Endothelial cell of umbilical vein (primary cell): Measurements from ENCODE around the gene C1orf105. TPM values are rescaled to one million over a fixed set of nuclear protein-coding genes. Genes with fewer than 3 reads are reported as not detected.

Source experiments
- BruUV-seq: library from RNA; stranded (reverse); fragments of 400-500 nt; replicated peaks from 2 replicates; lab custom pipeline; 2021; lab: Mats Ljungman, UMichigan
- CTCF ChIA-PET: fragments of 300-600, 350-600 bp; sonication (Branson Sonifier 250); formaldehyde crosslinking; loops from one replicate; lab custom pipeline; 2021; ENCODE audit warnings: antibody characterized with exemption, inconsistent platforms; lab: Charles Lee
- POLR2A ChIA-PET: fragments of 300-600, 350-600 bp; sonication (Branson Sonifier 250); formaldehyde crosslinking; loops from one replicate; lab custom pipeline; 2021; ENCODE audit warnings: antibody characterized with exemption, inconsistent platforms; lab: Charles Lee
- DNase-seq: peaks from one replicate; pipeline ENCODE4 v3.0.0-alpha.2; 2011; ENCODE audit warnings: low read depth, low spot score
- FAIRE-seq: peaks from 2 replicates; lab custom pipeline; 2011; peaks lifted over from hg19 to GRCh38; lab: Jason Lieb, UNC
- H2AFZ ChIP-seq: 2 replicates; pipeline ENCODE4 v1.6.0; 2012; ENCODE audit warnings: low read depth, low read length, control low read depth, inconsistent platforms
- H3K27ac ChIP-seq: 2 replicates; pipeline ENCODE4 v1.5.1; 2011; ENCODE audit warnings: low read depth, mild to moderate bottlenecking, control low read depth, low read length, moderate library complexity; ENCODE audit not compliant: insufficient read depth
- H3K27me3 ChIP-seq, 2 experiments: 2 replicates each; pipeline versions ENCODE4 v1.6.0 to v1.6.1; 2011; ENCODE audit warnings: low read length in 2 of 2, mixed read lengths in 1 of 2; ENCODE audit not compliant: control insufficient read depth in 2 of 2, insufficient read depth in 2 of 2
- H3K36me3 ChIP-seq, 2 experiments: 2 replicates in 1 of 2; 3 replicates in 1 of 2; pipeline ENCODE4 v1.5.1; 2011; ENCODE audit warnings: low read length in 2 of 2, mild to moderate bottlenecking in 1 of 2, moderate library complexity in 1 of 2; ENCODE audit not compliant: control insufficient read depth in 2 of 2, insufficient read depth in 2 of 2; ENCODE audit errors: extremely low read depth in 1 of 2
- H3K4me1 ChIP-seq: 3 replicates; pipeline ENCODE4 v1.5.1; 2011; ENCODE audit warnings: mild to moderate bottlenecking, low read length; ENCODE audit not compliant: control insufficient read depth, insufficient read depth; ENCODE audit errors: extremely low read depth
- H3K4me2 ChIP-seq: 2 replicates; pipeline ENCODE4 v1.6.1; 2011; ENCODE audit warnings: low read length, control low read depth, mixed read lengths; ENCODE audit not compliant: insufficient read depth
- H3K4me3 ChIP-seq, 3 experiments: fragments of 200-600 bp in 1 of 3; sonication (generic), shearing (Covaris generic) in 1 of 3; replicated peaks in 1 of 3; 2 replicates each; pipeline ENCODE4 v1.5.1; 2011 to 2016; ENCODE audit warnings: control low read depth in 3 of 3, low read length in 3 of 3, mild to moderate bottlenecking in 2 of 3, inconsistent platforms in 1 of 3, low read depth in 1 of 3, moderate library complexity in 1 of 3; ENCODE audit not compliant: insufficient read depth in 1 of 3
- H3K79me2 ChIP-seq: 2 replicates; pipeline ENCODE4 v1.6.0; 2012; ENCODE audit warnings: low read length, inconsistent platforms; ENCODE audit not compliant: control insufficient read depth, insufficient read depth
- H3K9ac ChIP-seq: replicated peaks from 2 replicates; pipeline ENCODE3; 2011; ENCODE audit warnings: low read length, control low read depth; ENCODE audit not compliant: insufficient read depth; ENCODE audit errors: extremely low read depth
- H3K9me1 ChIP-seq: replicated peaks from 3 replicates; pipeline ENCODE4 v1.6.0; 2011; ENCODE audit warnings: mild to moderate bottlenecking, low read length; ENCODE audit not compliant: control insufficient read depth, insufficient read depth; ENCODE audit errors: extremely low read depth
- H3K9me3 ChIP-seq: replicated peaks from 2 replicates; pipeline ENCODE4 v1.5.1; 2012; ENCODE audit warnings: low read length, inconsistent platforms; ENCODE audit not compliant: control insufficient read depth, insufficient read depth
- H4K20me1 ChIP-seq: replicated peaks from 2 replicates; pipeline ENCODE3; 2011; ENCODE audit warnings: mild to moderate bottlenecking, low read length; ENCODE audit not compliant: control insufficient read depth, insufficient read depth; ENCODE audit errors: extremely low read depth
- CTCF ChIP-seq, 2 donors: IDR thresholded peaks; 1 replicate in 1 of 2; 2 replicates in 1 of 2; pipeline ENCODE4 v1.5.1; 2011; ENCODE audit warnings: low read length in 2 of 2, mild to moderate bottlenecking in 2 of 2, moderate library complexity in 2 of 2, control low read depth in 1 of 2, inconsistent platforms in 1 of 2, low read depth in 1 of 2; ENCODE audit not compliant: insufficient read depth in 1 of 2; ENCODE audit errors: extremely low read depth in 1 of 2
- EZH2 ChIP-seq: IDR thresholded peaks from 2 replicates; pipeline ENCODE4 v1.6.1; 2012; ENCODE audit warnings: borderline replicate concordance, low read depth, mild to moderate bottlenecking, moderate library complexity, low read length, inconsistent platforms; ENCODE audit not compliant: severe bottlenecking
- FOS ChIP-seq: IDR thresholded peaks from 2 replicates; pipeline ENCODE4 v1.6.1; 2011; ENCODE audit warnings: mild to moderate bottlenecking, low read length, moderate library complexity, borderline replicate concordance; ENCODE audit not compliant: insufficient read depth
- GATA2 ChIP-seq: IDR thresholded peaks from 2 replicates; pipeline ENCODE4 v1.7.0; 2011; ENCODE audit warnings: low read depth, mild to moderate bottlenecking, moderate library complexity, mixed read lengths, low read length; ENCODE audit not compliant: insufficient read length, insufficient read depth
- JUN ChIP-seq: IDR thresholded peaks from 2 replicates; pipeline ENCODE4 v1.6.1; 2011; ENCODE audit warnings: borderline replicate concordance, low read depth; ENCODE audit not compliant: insufficient read length, insufficient read depth
- MAX ChIP-seq: IDR thresholded peaks from 2 replicates; pipeline ENCODE4 v1.6.1; 2011; ENCODE audit not compliant: insufficient read depth, insufficient read length
- MYC ChIP-seq: IDR thresholded peaks from one replicate; pipeline ENCODE4 v1.6.1; 2011; ENCODE audit warnings: mild to moderate bottlenecking, low read depth, low read length
- POLR2A ChIP-seq: IDR thresholded peaks from 2 replicates; pipeline ENCODE4 v1.6.1; 2012; ENCODE audit warnings: low read depth, mild to moderate bottlenecking, control low read depth, low read length
- POLR2AphosphoS5 ChIP-seq: IDR thresholded peaks from 2 replicates; pipeline ENCODE4 v1.6.1; 2012; ENCODE audit warnings: low read depth, mild to moderate bottlenecking, control low read depth, low read length, moderate library complexity; ENCODE audit not compliant: insufficient read depth
- dilution Hi-C: fragments of 300-500 bp; cut with MboI; formaldehyde crosslinking; loops from one replicate; pipeline ENCODE4 v1.15.0; 2019; ENCODE audit warnings: low sequenced_read_pairs; ENCODE audit not compliant: extremely low pct_ligation_motif_present
- intact Hi-C: fragments of 100-400 bp; cut with micrococcal nuclease; formaldehyde crosslinking; loops from one replicate; pipeline ENCODE4 v1.10.0; 2022
- polyA plus RNA-seq, 4 experiments: library from polyadenylated mRNA; depleted of rRNA in 3 of 4; stranded (reverse) in 3 of 4; unstranded in 1 of 4; fragments of >200 nt; gene quantifications; 2 replicates each; pipeline versions ENCODE4 v1.2.1 to v1.2.3, GENCODE V29; 2011 to 2012; ENCODE audit warnings: missing spikeins in 1 of 4
- total RNA-seq: library from RNA; stranded (reverse); gene quantifications from 2 replicates; pipeline ENCODE4 v1.2.3, GENCODE V29; 2021

C1orf105 gene
- total and polyA plus RNA-seq, 2 donors (not counting 3 experiments of a cell fraction or from before 2014, with no cell fraction given) = not detected

GRCh38 chr1:172408958-172409357 is 11.5 kb upstream of the C1orf105 start:
- no peak for DNase-seq
- Histone ChIP-seq H2AFZ (no peak overlapping the region), H3K27me3 (no peaks in the 10 kb centered on the region), H4K20me1 (no peaks in the 10 kb centered on the region), H3K4me3 (no peak overlapping the region), H3K9me3 (no peaks in the 10 kb centered on the region), H3K4me1 (no peaks in the 10 kb centered on the region), H3K9ac (no peak overlapping the region), H3K9me1 (no peaks in the 10 kb centered on the region), H3K4me2 (no peak overlapping the region), H3K36me3 (no peaks in the 10 kb centered on the region), H3K79me2 (no peaks in the 10 kb centered on the region), H3K27ac (no peak overlapping the region)
- CTCF ChIA-PET = interaction anchor here (1.0 to 3.0 kb wide), 2 partner anchors 11 to 406 kb away, joined by 3 to 6 read pairs; partner anchors contain the start of gene C1orf105
- TF ChIP-seq FOS = no peak
- no peak for TF ChIP-seq EZH2
- TF ChIP-seq POLR2A = no peak
- TF ChIP-seq JUN = no peak
- no peak for TF ChIP-seq POLR2AphosphoS5
- TF ChIP-seq GATA2 = no peak
- no peak for TF ChIP-seq CTCF (IDR thresholded peaks at IDR 0.05; ENCODE audit: extremely low read depth in 1 of 2, insufficient read depth in 1 of 2, low read depth in 1 of 2, low read length in 2 of 2)
- TF ChIP-seq MYC = no peak
- no peak for TF ChIP-seq MAX
- no TSS peak for BruUV-seq
- intact Hi-C loops = no loop called here
- FAIRE-seq = no peak
- POLR2A ChIA-PET = no interaction called here
- dilution Hi-C loops = loop anchor here (25.0 kb wide), 1 partner anchor 397 kb away; no protein-coding TSS in a partner anchor
